Renal cortex interstitium (tissue), 15 donors: ENCODE results near the gene BRCC3. TPM values are rescaled to one million over a fixed set of nuclear protein-coding genes. Genes with fewer than 3 reads are reported as not detected.

Experiments used
- DNase-seq, 11 donors: peaks; one replicate each; pipeline ENCODE4 v3.0.0-alpha.2; 2013; ENCODE audit warnings: low read depth in 9 of 11, low spot score in 4 of 11; ENCODE audit errors: extremely low read depth in 1 of 11
- long read RNA-seq, 16 experiments: transcript quantifications; one replicate each; lab custom pipeline, GENCODE V29; 2026
- polyA plus RNA-seq, 3 donors: library from polyadenylated mRNA; unstranded; fragments of 120-200 nt; gene quantifications; one replicate each; pipeline ENCODE4 v1.2.1, GENCODE V29; 2013; ENCODE audit not compliant: insufficient read length in 3 of 3

Gene BRCC3
- 10 to 100 TPM; 25.5 to 31.0 (median 27.4) TPM for polyA plus RNA-seq
- long read RNA-seq, donor 1, partial matches to known transcripts: 0 of 4 reads
- long read RNA-seq, donor 1, other reads (novel, unspliced or antisense): 0 of 4 reads
- long read RNA-seq, donor 2, partial matches to known transcripts: 0 of 5 reads
- long read RNA-seq, donor 2, other reads (novel, unspliced or antisense): 0 of 5 reads
- long read RNA-seq, donor 3, transcript BRCC3-208 (10 exons, 2,694 nt): major isoform, 7 of 8 reads
- long read RNA-seq, donor 3, partial matches to known transcripts: 0 of 8 reads
- long read RNA-seq, donor 3, other reads (novel, unspliced or antisense): 0 of 8 reads
- long read RNA-seq, donor 4, partial matches to known transcripts: 0 of 4 reads
- long read RNA-seq, donor 4, other reads (novel, unspliced or antisense): 0 of 4 reads
- long read RNA-seq, donor 5, transcript BRCC3-208 (10 exons, 2,694 nt): major isoform, 17 of 17 reads
- long read RNA-seq, donor 5, partial matches to known transcripts: 0 of 17 reads
- long read RNA-seq, donor 5, other reads (novel, unspliced or antisense): 0 of 17 reads
- long read RNA-seq, donor 6, transcript BRCC3-208 (10 exons, 2,694 nt): major isoform, 7 of 8 reads
- long read RNA-seq, donor 6, partial matches to known transcripts: 0 of 8 reads
- long read RNA-seq, donor 6, other reads (novel, unspliced or antisense): 0 of 8 reads
- long read RNA-seq, donor 7, partial matches to known transcripts: 0 of 2 reads
- long read RNA-seq, donor 7, other reads (novel, unspliced or antisense): 0 of 2 reads
- long read RNA-seq, donor 8, transcript BRCC3-208 (10 exons, 2,694 nt): major isoform, 10 of 12 reads
- long read RNA-seq, donor 8, partial matches to known transcripts: 0 of 12 reads
- long read RNA-seq, donor 8, other reads (novel, unspliced or antisense): 0 of 12 reads
- long read RNA-seq, donor 9, transcript BRCC3-208 (10 exons, 2,694 nt): major isoform, 5 of 6 reads
- long read RNA-seq, donor 9, partial matches to known transcripts: 0 of 6 reads
- long read RNA-seq, donor 9, other reads (novel, unspliced or antisense): 0 of 6 reads
- long read RNA-seq, donor 10, transcript BRCC3-208 (10 exons, 2,694 nt): major isoform, 5 of 5 reads
- long read RNA-seq, donor 10, partial matches to known transcripts: 0 of 5 reads
- long read RNA-seq, donor 10, other reads (novel, unspliced or antisense): 0 of 5 reads
- long read RNA-seq, donor 11, partial matches to known transcripts: 0 of 4 reads
- long read RNA-seq, donor 11, other reads (novel, unspliced or antisense): 0 of 4 reads
- long read RNA-seq, donor 12: 0 reads
- long read RNA-seq, donor 13, transcript BRCC3-208 (10 exons, 2,694 nt): major isoform, 7 of 8 reads
- long read RNA-seq, donor 13, partial matches to known transcripts: 0 of 8 reads
- long read RNA-seq, donor 13, other reads (novel, unspliced or antisense): 0 of 8 reads
- long read RNA-seq, donor 14, partial matches to known transcripts: 0 of 4 reads
- long read RNA-seq, donor 14, other reads (novel, unspliced or antisense): 0 of 4 reads
- long read RNA-seq, donor 15, partial matches to known transcripts: 0 of 3 reads
- long read RNA-seq, donor 15, other reads (novel, unspliced or antisense): 0 of 3 reads
- long read RNA-seq, donor 16, transcript BRCC3-208 (10 exons, 2,694 nt): major isoform, 13 of 14 reads
- long read RNA-seq, donor 16, partial matches to known transcripts: 0 of 14 reads
- long read RNA-seq, donor 16, other reads (novel, unspliced or antisense): 0 of 14 reads

DNA sequence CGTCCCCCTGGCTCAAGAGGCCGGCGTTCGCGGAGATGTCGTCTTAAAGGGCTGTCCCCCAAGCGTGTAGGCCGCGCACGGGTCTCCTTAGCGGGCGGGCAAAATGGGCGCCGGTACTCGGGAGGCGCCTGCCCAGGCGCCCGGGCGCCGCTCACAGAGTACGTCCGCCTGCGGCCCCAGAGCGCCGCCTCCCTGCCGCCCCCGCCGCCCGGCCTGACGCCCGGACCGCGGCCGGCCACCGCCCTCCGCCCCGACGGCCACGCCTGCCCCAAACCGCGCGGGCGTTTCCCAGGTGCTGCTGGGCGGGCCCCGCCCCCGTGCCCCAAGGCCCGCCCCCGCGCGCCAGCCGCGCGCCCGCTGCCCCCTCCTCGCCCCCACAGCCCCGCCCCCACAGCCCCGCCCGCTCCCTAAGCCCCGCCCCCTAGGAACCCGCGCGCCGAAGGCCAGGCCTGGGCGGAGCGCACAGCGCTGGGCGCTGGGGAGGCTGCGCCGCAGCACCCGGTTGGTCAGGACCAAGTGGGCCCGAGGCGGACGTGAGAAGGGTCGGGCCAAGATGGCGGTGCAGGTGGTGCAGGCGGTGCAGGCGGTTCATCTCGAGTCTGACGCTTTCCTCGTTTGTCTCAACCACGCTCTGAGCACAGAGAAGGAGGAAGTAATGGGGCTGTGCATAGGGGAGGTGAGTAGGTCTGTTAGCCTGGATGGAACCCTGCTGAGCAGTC lies at the start of gene BRCC3, which contains the start of the genes CMC4 and MTCP1:
TSS of gene BRCC3 (plus strand) at position 534 of the 719 bp plus-strand sequence. CDS start at position 554, 20 bp downstream.
TSS of gene CMC4 (minus strand) at position 162 of the 719 bp plus-strand sequence. CDS start 7,113 bp downstream, outside the sequence.
TSS of gene MTCP1 (minus strand) at position 162 of the 719 bp plus-strand sequence. CDS start 5,126 bp downstream, outside the sequence.
- peak in 9 of 11 donors; percentile 49 to 67 (median 56) for DNase-seq

DNA sequence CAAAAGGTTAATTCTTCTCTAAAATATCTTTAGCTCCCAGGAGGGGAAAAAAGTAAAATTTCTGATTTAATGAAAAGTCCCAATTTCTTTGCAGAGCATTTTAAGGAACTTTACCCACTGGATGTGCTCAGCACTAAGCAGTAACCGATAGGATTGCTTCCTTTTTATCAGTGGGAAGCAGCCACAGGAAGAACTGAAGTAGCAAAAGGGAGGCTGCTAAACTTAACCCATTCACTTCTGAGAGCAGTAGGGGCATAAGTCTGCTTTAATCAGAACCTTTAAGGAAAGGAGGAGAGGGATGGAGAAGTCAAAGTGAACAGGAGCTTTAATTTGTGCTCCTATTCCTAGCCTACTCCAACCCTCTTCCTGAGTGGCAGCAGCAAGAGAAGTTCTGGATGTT lies 48.7 kb upstream of the BRCC3 start, which contains the start of gene F8:
TSS of gene F8 (minus strand) at position 139 of the 400 bp plus-strand sequence. CDS start 171 bp downstream, outside the sequence.
- no peak for DNase-seq

DNA sequence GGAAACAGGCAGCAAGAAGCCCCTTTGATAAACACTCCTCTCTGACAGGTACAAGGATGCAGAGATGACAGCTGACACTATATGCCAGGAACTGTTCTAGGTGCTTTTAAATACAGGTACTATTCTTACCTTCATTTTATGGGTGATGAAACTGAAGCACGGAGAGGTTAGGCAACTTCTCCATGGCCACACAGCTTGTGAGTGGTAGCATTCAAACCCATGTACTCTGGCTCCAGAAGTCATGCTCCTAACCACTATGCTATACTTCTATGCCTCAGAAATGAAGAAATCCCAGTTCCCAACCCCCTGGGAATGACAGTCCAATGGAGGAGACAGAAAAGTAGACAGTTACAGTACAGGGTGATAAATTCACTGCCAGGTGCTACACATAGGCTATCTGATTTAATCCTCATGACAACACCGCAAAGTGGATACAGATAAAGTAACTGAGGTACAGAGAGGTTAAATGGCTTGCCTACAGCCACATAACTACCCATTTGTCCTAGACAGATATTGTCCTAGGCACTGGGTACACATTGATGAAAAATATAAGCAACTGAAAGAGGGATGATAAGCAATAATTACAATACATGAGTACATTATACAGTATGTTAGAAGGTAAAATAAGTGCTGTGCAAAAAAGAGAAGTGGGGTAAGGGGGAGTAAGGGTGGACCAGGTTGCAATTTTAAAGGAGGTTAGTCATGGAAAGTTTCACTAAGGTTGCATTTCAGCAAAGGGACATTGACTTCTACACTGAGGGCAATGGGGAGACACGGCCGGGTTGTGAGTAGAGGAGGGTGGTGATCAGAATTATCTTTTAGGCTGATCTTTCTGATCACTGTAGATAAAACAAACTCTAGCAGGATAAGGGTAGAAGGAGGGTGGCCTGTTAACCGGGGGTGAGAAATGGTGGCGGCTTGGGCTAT lies 47.1 kb upstream of the BRCC3 start:
- DNase-seq: no peak

DNA sequence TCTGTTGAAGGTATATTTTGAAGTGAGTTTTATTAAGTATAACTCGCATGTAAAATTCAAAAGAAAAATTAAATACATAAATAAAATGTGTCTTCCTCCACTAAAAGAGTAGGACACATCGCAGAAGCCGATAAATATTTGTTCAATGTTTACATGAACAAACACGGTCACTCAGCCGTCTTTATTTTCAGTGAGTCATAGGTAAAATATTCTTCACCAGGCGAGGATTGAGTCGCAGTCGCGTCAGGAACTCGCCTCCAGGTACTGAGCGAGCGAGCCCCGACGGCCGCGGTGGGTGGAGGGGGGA lies 44.9 kb upstream of the BRCC3 start:
- DNase-seq: no peak

DNA sequence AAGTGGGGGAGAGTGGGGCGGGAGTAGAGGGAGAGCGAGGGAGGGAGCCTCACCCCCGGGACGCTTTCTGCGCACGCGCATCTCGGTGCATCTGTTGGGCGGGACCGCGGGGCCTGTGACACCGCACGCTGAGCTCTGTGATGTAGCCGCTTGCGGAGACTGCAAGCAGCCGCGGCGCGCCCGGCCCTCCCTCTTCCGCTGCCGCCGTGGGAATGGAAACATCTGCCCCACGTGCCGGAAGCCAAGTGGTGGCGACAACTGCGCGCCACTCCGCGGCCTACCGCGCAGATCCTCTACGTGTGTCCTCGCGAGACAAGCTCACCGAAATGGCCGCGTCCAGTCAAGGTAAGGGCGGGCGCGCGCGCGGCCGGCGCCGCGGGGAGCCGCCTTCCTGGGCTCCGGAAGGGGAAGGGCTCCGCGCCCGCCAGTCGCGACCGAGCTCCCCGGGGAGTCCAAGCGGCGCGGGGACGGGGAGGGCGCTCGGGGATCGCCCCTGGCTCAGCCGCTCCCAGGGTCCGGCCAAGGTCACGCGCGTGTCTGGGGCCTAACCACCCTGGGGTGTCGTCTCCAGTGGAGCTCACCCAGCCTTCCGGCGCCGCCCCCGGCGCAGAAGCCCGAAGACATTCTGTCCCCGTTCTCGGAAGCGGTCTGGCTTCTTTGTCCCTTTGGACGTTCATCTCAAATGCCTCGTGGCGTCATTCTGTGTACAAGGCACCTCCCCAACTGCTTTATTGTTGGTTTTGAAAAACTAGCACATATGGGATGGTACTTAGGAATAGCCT lies 44.4 kb upstream of the BRCC3 start, which contains the start of gene FUNDC2:
TSS of gene FUNDC2 (plus strand) at position 118 of the 782 bp plus-strand sequence. CDS start at position 213, 95 bp downstream.
- peak; percentile 49 to 89 (median 86) for DNase-seq

DNA sequence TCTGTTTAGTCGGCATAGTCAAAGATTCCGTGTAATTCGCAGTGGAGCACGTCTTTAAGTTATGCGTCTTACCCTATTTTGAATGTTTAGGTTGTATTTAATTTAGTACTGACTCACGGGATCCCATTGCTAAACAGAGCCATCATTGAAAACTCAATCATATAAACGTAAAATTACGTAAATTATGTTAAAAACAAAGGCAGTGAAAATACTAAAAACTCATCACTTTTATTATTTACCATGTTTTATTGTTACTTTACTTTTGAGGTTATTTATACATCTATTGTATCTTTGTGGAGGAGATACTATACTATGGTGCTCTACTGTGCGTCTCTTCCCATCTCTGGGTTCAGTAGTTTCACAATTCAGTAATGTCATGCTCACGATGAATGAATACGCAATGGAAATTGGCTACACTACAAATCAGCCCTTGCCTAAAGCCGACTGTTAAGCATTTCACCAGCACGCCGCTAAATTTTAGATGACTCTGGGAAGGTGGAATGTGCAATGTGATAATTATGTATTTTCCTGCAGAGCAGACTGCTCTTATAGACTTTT lies 43.7 kb upstream of the BRCC3 start:
- DNase-seq: peak in 5 of 11 donors; percentile 18 to 31 (median 27)

DNA sequence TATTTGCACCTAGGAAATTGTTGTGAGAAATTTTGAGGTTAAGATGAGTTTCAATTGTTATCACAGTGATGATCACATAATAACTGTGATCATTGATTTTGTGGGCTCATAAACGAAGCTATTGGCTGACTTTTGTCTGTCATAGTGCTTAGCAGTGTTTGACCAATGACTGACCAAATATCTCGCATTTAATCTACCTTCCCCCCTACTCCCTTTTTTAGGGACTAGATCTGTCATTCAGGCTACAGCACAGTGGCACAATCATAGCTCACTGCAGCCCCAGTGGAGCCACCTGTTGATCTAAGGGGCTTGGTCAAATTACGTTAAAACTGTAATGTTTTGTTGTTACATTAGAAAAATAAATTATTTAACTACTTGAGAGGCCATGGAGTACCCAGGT lies 43.2 kb upstream of the BRCC3 start:
- DNase-seq: no peak

DNA sequence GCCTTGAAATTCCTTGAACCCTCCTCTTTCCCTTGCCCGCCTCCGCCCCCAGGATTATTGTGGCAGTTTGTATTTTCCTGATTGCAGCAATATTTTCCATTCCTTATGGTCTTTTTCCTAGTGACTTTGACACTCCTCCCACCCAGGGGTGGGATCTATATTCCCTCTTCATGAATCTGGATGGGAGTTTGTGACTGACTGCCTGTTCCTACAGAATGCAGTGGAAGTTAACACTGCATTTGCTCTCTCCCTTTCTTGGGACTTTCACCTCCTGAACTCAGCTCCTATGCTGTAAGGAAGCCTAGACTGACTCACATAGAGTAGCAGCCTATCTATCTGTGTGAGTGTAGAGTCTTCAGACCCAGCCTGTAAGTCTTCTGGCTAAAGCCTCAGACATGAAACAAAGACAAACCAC lies 42.4 kb upstream of the BRCC3 start:
- DNase-seq: no peak

DNA sequence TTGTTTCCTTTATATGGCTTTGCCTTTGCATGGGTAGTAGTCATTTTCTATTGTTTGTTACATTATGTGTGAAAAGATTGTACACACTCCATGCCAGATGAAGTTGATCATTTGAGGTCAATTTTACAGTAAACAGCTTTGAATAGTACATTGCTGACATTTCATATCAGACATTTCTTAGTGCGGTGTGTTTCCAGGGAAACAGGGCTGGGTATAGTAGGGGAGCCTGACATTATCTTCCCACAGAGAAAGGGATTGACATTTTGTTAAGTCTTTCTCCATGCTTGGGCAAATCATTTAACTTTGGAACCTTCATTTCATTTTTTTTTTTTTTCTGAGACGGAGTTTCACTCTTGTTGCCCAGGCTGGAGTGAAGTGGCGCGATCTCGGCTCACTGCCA lies 39.7 kb upstream of the BRCC3 start:
- DNase-seq: no peak

DNA sequence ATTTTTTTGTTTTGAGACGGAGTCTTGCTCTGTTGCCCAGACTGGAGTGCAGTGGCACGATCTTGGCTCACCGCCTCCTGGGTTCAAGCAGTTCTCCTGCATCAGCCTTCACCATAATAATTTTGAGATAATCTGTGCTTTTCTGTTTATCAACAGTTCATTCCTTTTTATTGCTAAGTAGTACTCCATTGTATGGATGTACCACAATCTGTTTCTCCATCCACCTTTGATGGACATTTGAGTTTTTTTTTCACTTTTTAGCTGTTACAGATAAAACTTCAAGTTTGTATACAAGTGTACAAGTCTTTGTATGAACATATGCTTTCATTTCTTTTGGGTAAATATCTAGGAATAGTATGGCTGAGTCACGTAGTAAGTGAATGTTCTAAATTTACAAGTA lies 35.6 kb upstream of the BRCC3 start:
- no peak for DNase-seq

DNA sequence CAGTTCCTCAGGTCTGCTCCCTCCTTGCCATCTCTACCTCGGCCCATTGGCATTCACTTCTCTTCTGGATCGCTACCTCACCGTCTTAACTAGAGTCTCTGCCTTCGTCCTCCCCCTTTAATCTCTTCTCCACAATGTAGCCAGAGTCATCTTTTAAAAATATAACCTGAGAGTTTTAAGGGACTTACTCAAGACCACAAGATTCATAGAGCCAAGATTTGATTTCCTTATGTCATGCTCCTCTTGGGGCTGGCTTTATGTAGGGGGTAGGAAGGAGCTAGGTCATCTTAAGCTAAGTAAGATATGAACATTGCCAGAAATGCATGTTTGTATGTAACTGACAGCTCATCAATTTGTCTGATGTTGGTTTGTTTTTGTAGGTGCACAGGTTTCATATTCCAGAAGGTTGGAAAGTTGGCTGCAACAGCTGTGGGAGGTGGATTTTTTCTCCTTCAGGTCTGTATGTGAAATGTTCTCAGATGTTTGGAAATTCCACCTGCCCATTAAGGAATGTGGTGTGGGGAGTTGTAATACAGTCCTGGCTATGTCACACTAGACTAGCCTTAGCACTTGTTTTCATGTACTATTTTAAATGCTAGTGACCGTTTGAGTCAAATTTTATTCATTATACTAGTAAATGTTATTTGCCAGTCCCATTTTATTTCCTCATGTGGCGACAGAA lies 25.0 kb upstream of the BRCC3 start:
- DNase-seq: no peak

DNA sequence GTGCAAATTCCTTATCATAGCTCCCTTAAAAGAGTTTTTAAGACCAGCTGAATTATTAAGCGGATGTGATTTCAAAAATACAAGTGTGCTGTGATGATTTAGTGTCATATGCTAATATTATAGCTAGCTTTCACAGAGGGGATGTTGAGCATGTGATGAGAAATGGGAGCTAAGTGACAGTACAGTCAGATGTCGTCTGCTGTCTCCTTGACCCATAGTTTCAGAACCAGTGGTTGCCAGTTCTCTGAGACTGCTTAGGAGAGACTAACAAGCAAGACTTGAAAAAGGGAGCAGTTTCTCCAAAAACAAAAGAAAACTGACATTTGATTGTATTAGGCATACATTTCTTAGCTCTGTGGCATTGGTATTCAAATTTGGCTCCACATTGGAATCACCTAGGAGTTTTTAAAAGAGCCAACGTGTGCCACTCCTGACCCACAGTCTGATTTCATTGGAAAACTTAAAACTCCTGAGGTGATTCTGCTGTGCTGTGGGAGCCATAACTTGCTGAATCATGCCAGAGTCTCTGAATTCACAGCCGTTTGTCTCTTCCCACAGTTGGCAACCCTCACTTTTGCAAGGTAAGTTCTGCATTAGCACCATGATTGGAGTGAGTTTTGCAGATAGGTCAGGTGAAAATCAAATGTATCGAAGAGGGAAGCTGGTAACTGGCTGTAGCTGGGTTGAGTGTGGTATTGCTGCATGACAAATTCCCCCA lies 24.3 kb upstream of the BRCC3 start:
- DNase-seq: no peak

DNA sequence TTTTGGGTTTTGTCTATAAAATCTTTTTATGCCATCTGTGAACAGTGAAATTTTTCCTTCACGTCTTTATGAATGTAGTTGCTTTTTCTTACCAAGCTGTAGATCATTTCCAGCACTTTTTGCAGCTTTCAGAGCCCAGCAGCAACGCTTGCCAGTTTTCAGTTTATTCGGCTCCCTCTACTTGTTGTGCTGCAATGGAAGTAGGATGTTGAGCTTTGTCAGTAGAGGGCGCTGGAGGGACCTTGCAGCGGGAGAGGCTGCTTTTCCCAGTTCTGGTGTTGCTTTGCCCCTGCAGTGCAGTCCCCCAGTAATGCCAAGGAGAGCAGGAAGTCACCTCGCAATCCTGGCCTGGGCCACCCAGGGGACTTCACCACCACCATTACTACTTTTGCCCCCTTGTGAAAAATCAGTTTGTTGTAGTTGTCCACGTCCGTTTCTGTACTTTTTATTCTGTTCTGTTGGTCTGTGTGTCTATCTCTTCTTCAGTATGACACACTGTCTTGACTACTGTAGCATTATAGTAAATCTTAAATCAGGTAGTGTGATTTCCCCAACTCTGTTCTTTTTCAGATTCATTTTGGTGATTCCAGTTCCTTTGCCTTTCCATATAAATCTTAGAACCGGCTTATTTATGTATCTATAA lies 22.2 kb upstream of the BRCC3 start:
- no peak for DNase-seq
